Neural cell (in vitro differentiated cells): ENCODE measurements around the gene PKN1. TPM values are rescaled to one million over a fixed set of nuclear protein-coding genes. Genes with fewer than 3 reads are reported as not detected.
"Not testable (repeated sequence)": the region's sequence is repeated elsewhere in the genome, so short reads cannot be mapped to it uniquely, and the experiment has no call there.

Experiments used
- H2AFZ ChIP-seq: fragments of 200-600, 300-800 bp; sonication (generic), shearing (Covaris generic); 2 replicates; pipeline ENCODE4 v1.6.0; 2014; ENCODE audit warnings: low read depth, mild to moderate bottlenecking, antibody characterized with exemption, low read length, moderate library complexity
- H3F3A ChIP-seq: fragments of 200-600 bp; shearing (Covaris generic); 2 replicates; pipeline ENCODE4 v1.6.1; 2016; ENCODE audit warnings: mild to moderate bottlenecking, moderate library complexity, mixed read lengths, antibody characterized with exemption, low read length; ENCODE audit not compliant: insufficient read depth, poor library complexity, severe bottlenecking
- H3K27ac ChIP-seq: fragments of 200-600, 300-800 bp; sonication (generic), shearing (Covaris generic); 2 replicates; pipeline ENCODE4 v1.5.1; 2014; ENCODE audit warnings: mild to moderate bottlenecking, low read length, moderate library complexity
- H3K27me3 ChIP-seq: fragments of 300-800, 200-600 bp; sonication (generic), shearing (Covaris generic); 2 replicates; pipeline ENCODE4 v1.6.0; 2014; ENCODE audit warnings: mild to moderate bottlenecking, low read depth, low read length, moderate library complexity; ENCODE audit not compliant: insufficient read depth
- H3K36me3 ChIP-seq: fragments of 300-800, 200-600 bp; sonication (generic), shearing (Covaris generic); 2 replicates; pipeline ENCODE4 v1.5.1; 2014; ENCODE audit warnings: mild to moderate bottlenecking, antibody characterized with exemption, low read length, moderate library complexity; ENCODE audit not compliant: insufficient read depth
- H3K4me2 ChIP-seq: fragments of 300-800, 200-600 bp; sonication (generic), shearing (Covaris generic); 2 replicates; pipeline ENCODE4 v1.6.0; 2014; ENCODE audit warnings: mild to moderate bottlenecking, low read length
- H3K4me3 ChIP-seq: fragments of 300-800, 200-600 bp; sonication (generic), shearing (Covaris generic); 2 replicates; pipeline ENCODE4 v1.5.1; 2014; ENCODE audit warnings: mild to moderate bottlenecking, low read length, moderate library complexity
- H3K79me2 ChIP-seq: fragments of 200-600 bp; shearing (Covaris generic); replicated peaks from 2 replicates; pipeline ENCODE4 v1.6.0; 2014; ENCODE audit warnings: mild to moderate bottlenecking, low read length, moderate library complexity; ENCODE audit not compliant: insufficient read depth
- H3K9ac ChIP-seq: fragments of 300-800, 200-600 bp; sonication (generic), shearing (Covaris generic); 2 replicates; pipeline ENCODE4 v1.6.1; 2016; ENCODE audit warnings: mild to moderate bottlenecking, low read length, mixed read lengths
- H3K9me2 ChIP-seq: fragments of 200-600 bp; shearing (Covaris generic); 2 replicates; pipeline ENCODE4 v1.6.1; 2016; ENCODE audit warnings: mild to moderate bottlenecking, low read length, mixed read lengths; ENCODE audit not compliant: insufficient read depth
- H3K9me3 ChIP-seq: fragments of 200-600, 300-800 bp; sonication (generic), shearing (Covaris generic); 2 replicates; pipeline ENCODE4 v1.6.1; 2016; ENCODE audit warnings: mild to moderate bottlenecking, mixed run types, low read length, moderate library complexity, mixed read lengths
- H4K20me1 ChIP-seq: fragments of 200-600 bp; shearing (Covaris generic); 2 replicates; pipeline ENCODE4 v1.6.1; 2016; ENCODE audit warnings: mild to moderate bottlenecking, mixed run types; ENCODE audit not compliant: insufficient read depth
- CTCF ChIP-seq: fragments of 450-650 bp; IDR thresholded peaks from 2 replicates; pipeline ENCODE4 v1.5.1; 2014; ENCODE audit warnings: antibody characterized with exemption, mild to moderate bottlenecking, moderate library complexity; ENCODE audit not compliant: poor library complexity, severe bottlenecking
- EP300 ChIP-seq: fragments of 450-650 bp; conservative IDR thresholded peaks from 2 replicates; pipeline ENCODE4 v1.6.1; 2014; ENCODE audit warnings: antibody characterized with exemption, mild to moderate bottlenecking, moderate library complexity; ENCODE audit not compliant: poor library complexity, severe bottlenecking
- EZH2 ChIP-seq: fragments of 200-600, 300-800 bp; shearing (Covaris generic), sonication (generic); IDR thresholded peaks from 2 replicates; pipeline ENCODE4 v1.6.1; 2014; ENCODE audit warnings: antibody characterized with exemption, low read length, borderline replicate concordance, mild to moderate bottlenecking; ENCODE audit not compliant: insufficient read depth, poor library complexity, severe bottlenecking
- MXI1 ChIP-seq: fragments of 450-650 bp; conservative IDR thresholded peaks from 2 replicates; pipeline ENCODE4 v1.6.1; 2014; ENCODE audit warnings: antibody characterized with exemption, mild to moderate bottlenecking; ENCODE audit not compliant: poor library complexity, severe bottlenecking
- POLR2AphosphoS5 ChIP-seq: IDR thresholded peaks from 2 replicates; pipeline ENCODE4 v1.6.1; 2012
- RAD21 ChIP-seq: fragments of 450-650 bp; conservative IDR thresholded peaks from 2 replicates; pipeline ENCODE4 v1.6.1; 2014; ENCODE audit warnings: antibody characterized with exemption, mild to moderate bottlenecking, moderate library complexity
- SMC3 ChIP-seq: fragments of 450-650 bp; conservative IDR thresholded peaks from 2 replicates; pipeline ENCODE4 v1.6.1; 2014; ENCODE audit warnings: antibody characterized with exemption, mild to moderate bottlenecking, moderate library complexity; ENCODE audit not compliant: poor library complexity
- TAF1 ChIP-seq: IDR thresholded peaks from 2 replicates; pipeline ENCODE4 v1.6.1; 2012; ENCODE audit warnings: low read depth
- polyA plus RNA-seq: library from polyadenylated mRNA; depleted of rRNA; stranded (reverse); fragments of >200 nt; gene quantifications from 2 replicates; pipeline ENCODE4 v1.2.3, GENCODE V29; 2014
- TF ChIP-seq, protein P1 (sequence below): IDR thresholded peaks from 2 replicates; pipeline ENCODE4 v1.6.1; 2012; ENCODE audit warnings: borderline replicate concordance

The PKN1 gene
- polyA plus RNA-seq, 1 donor from 2014 or later, result 64.4 TPM

DNA sequence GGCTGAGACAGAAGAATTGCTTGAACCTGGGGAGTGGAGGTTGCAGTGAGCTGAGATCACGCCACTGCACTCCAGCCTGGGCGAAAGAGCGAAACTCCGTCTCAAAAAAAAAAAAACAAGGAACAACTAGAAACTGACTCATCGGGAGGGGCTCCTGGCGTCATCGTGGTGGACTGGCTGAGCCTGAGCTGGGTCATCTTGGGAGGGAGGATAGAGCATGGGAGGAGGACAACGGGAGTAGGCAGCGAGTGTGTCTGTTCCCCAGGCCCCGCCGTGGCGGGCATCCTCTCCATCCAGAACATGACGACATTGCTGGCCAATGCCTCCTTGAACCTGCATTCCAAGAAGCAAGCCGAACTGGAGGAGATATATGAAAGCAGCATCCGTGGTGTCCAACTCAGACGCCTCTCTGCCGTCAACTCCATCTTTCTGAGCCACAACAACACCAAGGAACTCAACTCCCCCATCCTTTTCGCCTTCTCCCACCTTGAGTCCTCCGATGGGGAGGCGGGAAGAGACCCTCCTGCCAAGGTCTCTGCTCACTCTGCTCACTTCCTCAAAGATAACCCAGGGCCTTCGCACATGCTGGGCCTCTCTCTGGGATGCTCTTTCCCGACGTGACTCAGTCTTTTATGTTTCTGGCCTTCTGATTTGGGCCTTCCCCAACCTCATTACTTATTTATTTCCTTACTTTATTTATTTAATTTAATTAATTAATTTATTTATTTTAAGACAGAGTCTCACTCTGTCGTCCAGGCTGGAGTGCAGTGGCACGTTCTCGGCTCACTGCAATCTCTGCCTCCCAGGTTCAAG, 30.6 kb upstream of the PKN1 start:
- H3F3A ChIP-seq, result no peaks in the 10 kb centered on the region
- H3K9ac ChIP-seq, result no peak overlapping the region
- H3K9me2 ChIP-seq, result no peaks in the 10 kb centered on the region
- H3K4me3 ChIP-seq, result no peak overlapping the region
- H4K20me1 ChIP-seq, result no peaks in the 10 kb centered on the region
- no peak overlapping the region for H2AFZ ChIP-seq
- no peaks in the 10 kb centered on the region for H3K36me3 ChIP-seq
- no peak overlapping the region for H3K27ac ChIP-seq
- H3K27me3 ChIP-seq, result no peaks in the 10 kb centered on the region
- no peaks in the 10 kb centered on the region for H3K9me3 ChIP-seq
- no peaks in the 10 kb centered on the region for H3K79me2 ChIP-seq
- TF ChIP-seq POLR2AphosphoS5 (no peak), EZH2 (no peak), TAF1 (no peak)
- TF ChIP-seq, protein P1, sequence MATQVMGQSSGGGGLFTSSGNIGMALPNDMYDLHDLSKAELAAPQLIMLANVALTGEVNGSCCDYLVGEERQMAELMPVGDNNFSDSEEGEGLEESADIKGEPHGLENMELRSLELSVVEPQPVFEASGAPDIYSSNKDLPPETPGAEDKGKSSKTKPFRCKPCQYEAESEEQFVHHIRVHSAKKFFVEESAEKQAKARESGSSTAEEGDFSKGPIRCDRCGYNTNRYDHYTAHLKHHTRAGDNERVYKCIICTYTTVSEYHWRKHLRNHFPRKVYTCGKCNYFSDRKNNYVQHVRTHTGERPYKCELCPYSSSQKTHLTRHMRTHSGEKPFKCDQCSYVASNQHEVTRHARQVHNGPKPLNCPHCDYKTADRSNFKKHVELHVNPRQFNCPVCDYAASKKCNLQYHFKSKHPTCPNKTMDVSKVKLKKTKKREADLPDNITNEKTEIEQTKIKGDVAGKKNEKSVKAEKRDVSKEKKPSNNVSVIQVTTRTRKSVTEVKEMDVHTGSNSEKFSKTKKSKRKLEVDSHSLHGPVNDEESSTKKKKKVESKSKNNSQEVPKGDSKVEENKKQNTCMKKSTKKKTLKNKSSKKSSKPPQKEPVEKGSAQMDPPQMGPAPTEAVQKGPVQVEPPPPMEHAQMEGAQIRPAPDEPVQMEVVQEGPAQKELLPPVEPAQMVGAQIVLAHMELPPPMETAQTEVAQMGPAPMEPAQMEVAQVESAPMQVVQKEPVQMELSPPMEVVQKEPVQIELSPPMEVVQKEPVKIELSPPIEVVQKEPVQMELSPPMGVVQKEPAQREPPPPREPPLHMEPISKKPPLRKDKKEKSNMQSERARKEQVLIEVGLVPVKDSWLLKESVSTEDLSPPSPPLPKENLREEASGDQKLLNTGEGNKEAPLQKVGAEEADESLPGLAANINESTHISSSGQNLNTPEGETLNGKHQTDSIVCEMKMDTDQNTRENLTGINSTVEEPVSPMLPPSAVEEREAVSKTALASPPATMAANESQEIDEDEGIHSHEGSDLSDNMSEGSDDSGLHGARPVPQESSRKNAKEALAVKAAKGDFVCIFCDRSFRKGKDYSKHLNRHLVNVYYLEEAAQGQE, result no peak
- no peak overlapping the region for H3K4me2 ChIP-seq

- not testable (repeated sequence) for H4K20me1 ChIP-seq, H3K27ac ChIP-seq, H3K79me2 ChIP-seq, H3K4me3 ChIP-seq, H3F3A ChIP-seq, H2AFZ ChIP-seq, H3K36me3 ChIP-seq, H3K9me3 ChIP-seq, H3K9ac ChIP-seq, H3K4me2 ChIP-seq, H3K27me3 ChIP-seq, H3K9me2 ChIP-seq
Observed at GRCh38 chr19:14403145-14403930, 29.8 kb upstream of the PKN1 start.

GRCh38 chr19:14404312-14404711, 28.8 kb upstream of the PKN1 start:
- Histone ChIP-seq H3K79me2 (no peaks in the 10 kb centered on the region), H3K27me3 (no peaks in the 10 kb centered on the region), H3K9me3 (no peaks in the 10 kb centered on the region), H2AFZ (no peak overlapping the region), H3K36me3 (no peaks in the 10 kb centered on the region), H3K27ac (no peak overlapping the region), H3K4me2 (no peak overlapping the region), H3F3A (no peaks in the 10 kb centered on the region), H3K9ac (no peak overlapping the region), H3K4me3 (no peak overlapping the region), H3K9me2 (no peaks in the 10 kb centered on the region), H4K20me1 (no peaks in the 10 kb centered on the region)
- TF ChIP-seq RAD21, result no peak
- no peak for TF ChIP-seq TAF1
- no peak for TF ChIP-seq POLR2AphosphoS5
- TF ChIP-seq CTCF, result no peak
- TF ChIP-seq EP300, result no peak
- no peak for TF ChIP-seq MXI1
- no peak for TF ChIP-seq EZH2
- TF ChIP-seq SMC3, result no peak
- TF ChIP-seq, protein P1, result no peak
